Sigmoid colon (tissue), 7 donors: ENCODE measurements around the gene MAD2L1BP. TPM values are rescaled to one million over a fixed set of nuclear protein-coding genes. Genes with fewer than 3 reads are reported as not detected.
"Not testable (repeated sequence)": the region's sequence is repeated elsewhere in the genome, so short reads cannot be mapped to it uniquely, and the experiment has no call there.

Experiments
- DNase-seq: peaks from one replicate; pipeline ENCODE4 v3.0.0-alpha.2; 2019
- H3K27ac ChIP-seq, 4 donors: fragments of 200-600 bp; sonication (generic); one replicate each; pipeline ENCODE4 v1.5.1; 2016 to 2019; ENCODE audit warnings: mild to moderate bottlenecking in 1 of 4
- H3K27me3 ChIP-seq, 3 donors: fragments of 200-600 bp; sonication (generic); one replicate each; pipeline ENCODE4 v1.5.1; 2019; ENCODE audit warnings: mild to moderate bottlenecking in 1 of 3
- H3K36me3 ChIP-seq, 4 donors: fragments of 200-600 bp; sonication (generic); one replicate each; pipeline ENCODE4 v1.5.1; 2016 to 2019
- H3K4me1 ChIP-seq, 4 donors: fragments of 200-600 bp; sonication (generic); one replicate each; pipeline ENCODE4 v1.5.1; 2017 to 2019
- H3K4me3 ChIP-seq, 4 donors: fragments of 200-600 bp; sonication (generic); one replicate each; pipeline ENCODE4 v1.5.1; 2017 to 2019; ENCODE audit warnings: mild to moderate bottlenecking in 2 of 4, moderate library complexity in 1 of 4
- H3K9me3 ChIP-seq, 4 donors: fragments of 200-600 bp in 3 of 4; sonication (generic) in 3 of 4; one replicate each; pipeline versions ENCODE4 v1.5.1 to v1.6.1; 2013 to 2019
- EP300 ChIP-seq, 4 donors: sonication (generic); formaldehyde crosslinking; IDR thresholded peaks; one replicate each; pipeline ENCODE4 v1.6.1; 2017; ENCODE audit warnings: antibody characterized with exemption in 4 of 4
- POLR2A ChIP-seq, 2 donors: fragments of 450-650 bp; IDR thresholded peaks; one replicate each; pipeline ENCODE4 v1.6.1; 2016; ENCODE audit warnings: antibody characterized with exemption in 2 of 2, mild to moderate bottlenecking in 2 of 2, moderate library complexity in 2 of 2
- POLR2AphosphoS5 ChIP-seq, 4 donors: sonication (generic); formaldehyde crosslinking; IDR thresholded peaks; one replicate each; pipeline ENCODE4 v1.6.1; 2017; ENCODE audit warnings: antibody characterized with exemption in 4 of 4
- WGBS, 2 donors: extraction: QIAGEN DNeasy Blood & Tissue Kit; methylation state at CpG; one replicate each; pipeline ENCODE4 v1.1.7; 2013; 5-methylcytosine and 5-hydroxymethylcytosine counted together
- intact Hi-C: fragments of 100-400 bp; cut with DNase I; formaldehyde crosslinking; loops from one replicate; pipeline ENCODE4 v1.15.1; 2023
- polyA plus RNA-seq, 3 donors: library from polyadenylated mRNA; stranded (reverse); fragments of 200-250 nt; gene quantifications; one replicate each; pipeline ENCODE4 v1.2.3, GENCODE V29; 2013
- total RNA-seq, 4 donors: library from RNA; depleted of rRNA; stranded (reverse); fragments of >200 nt; gene quantifications; one replicate each; pipeline ENCODE4 v1.1.0, GENCODE V29; 2016
- TF ChIP-seq, protein P1 (sequence below), 4 experiments: fragments of 450-650 bp in 3 of 4; fragments of 200-600 bp in 1 of 4; IDR thresholded peaks; one replicate each; pipeline ENCODE4 v1.5.1; 2016 to 2019; ENCODE audit warnings: antibody characterized with exemption in 4 of 4, mild to moderate bottlenecking in 3 of 4, moderate library complexity in 2 of 4
- donor health status: healthy with polysubstance abuse.
- donor health status: Bipolar disorder and iron deficiency.
- donor health status: healthy.

Gene MAD2L1BP, protein sequence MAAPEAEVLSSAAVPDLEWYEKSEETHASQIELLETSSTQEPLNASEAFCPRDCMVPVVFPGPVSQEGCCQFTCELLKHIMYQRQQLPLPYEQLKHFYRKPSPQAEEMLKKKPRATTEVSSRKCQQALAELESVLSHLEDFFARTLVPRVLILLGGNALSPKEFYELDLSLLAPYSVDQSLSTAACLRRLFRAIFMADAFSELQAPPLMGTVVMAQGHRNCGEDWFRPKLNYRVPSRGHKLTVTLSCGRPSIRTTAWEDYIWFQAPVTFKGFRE
- 10 to 100 TPM; 13.0 to 32.3 (median 29.8) TPM for total RNA-seq
- polyA plus RNA-seq, result 10 to 100 TPM; 41.9 to 68.7 (median 49.2) TPM

DNA sequence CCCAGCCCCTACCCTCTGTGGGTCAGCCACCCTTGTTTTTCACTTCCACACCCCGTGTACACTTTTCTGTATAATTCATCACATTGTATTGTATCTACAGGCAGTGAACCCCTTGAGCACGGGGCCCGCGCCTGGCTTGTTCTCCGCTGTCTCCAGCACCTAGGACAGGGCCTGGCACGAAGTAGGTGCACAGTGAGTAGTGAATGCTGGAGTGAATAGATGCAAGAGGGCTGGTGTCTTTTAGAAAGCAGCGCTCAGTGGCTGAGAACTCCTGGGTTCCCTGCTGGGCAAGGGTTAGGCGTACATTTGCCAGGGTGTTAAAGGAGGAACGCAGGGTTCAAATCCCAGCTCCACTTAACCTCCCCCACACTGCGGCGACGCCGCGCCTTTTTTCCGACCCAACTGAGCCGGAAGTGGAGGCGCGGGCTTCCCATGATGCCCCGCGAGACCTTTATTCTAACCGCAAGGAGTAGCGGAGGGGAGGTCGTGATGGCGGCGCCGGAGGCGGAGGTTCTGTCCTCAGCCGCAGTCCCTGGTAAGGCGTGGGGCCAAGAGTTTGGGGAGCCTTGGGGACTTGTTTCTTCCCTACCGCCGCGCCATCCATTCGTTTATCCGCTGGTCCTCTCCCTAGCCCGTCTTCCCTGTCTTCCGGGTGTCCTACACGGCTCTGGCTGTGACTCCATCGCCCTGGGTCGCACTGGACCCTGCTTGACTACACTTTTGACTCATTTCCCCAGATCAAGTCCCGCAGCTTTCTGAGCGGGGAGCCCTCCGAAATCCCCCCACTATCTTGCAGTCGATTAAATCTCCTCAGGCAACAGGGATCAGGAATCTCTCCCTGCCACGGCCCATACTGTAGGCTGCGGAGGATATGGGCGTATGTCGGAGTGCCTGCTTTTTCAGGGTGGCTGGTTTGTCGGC, at the start of gene MAD2L1BP:
TSS of gene MAD2L1BP (plus strand) at position 454 of the 921 bp plus-strand sequence. CDS start at position 490, 36 bp downstream.
- intact Hi-C loops, result no loop called here
- TF ChIP-seq POLR2AphosphoS5 (IDR thresholded peaks at IDR 0.05) (peak; percentile 87 to 96 (median 92)), POLR2A (IDR thresholded peaks at IDR 0.05) (peak; percentile 81 to 84)
- TF ChIP-seq, protein P1, sequence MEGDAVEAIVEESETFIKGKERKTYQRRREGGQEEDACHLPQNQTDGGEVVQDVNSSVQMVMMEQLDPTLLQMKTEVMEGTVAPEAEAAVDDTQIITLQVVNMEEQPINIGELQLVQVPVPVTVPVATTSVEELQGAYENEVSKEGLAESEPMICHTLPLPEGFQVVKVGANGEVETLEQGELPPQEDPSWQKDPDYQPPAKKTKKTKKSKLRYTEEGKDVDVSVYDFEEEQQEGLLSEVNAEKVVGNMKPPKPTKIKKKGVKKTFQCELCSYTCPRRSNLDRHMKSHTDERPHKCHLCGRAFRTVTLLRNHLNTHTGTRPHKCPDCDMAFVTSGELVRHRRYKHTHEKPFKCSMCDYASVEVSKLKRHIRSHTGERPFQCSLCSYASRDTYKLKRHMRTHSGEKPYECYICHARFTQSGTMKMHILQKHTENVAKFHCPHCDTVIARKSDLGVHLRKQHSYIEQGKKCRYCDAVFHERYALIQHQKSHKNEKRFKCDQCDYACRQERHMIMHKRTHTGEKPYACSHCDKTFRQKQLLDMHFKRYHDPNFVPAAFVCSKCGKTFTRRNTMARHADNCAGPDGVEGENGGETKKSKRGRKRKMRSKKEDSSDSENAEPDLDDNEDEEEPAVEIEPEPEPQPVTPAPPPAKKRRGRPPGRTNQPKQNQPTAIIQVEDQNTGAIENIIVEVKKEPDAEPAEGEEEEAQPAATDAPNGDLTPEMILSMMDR (IDR thresholded peaks at IDR 0.05), result no peak
- peak within 1 kb of the TSS; percentile 81 to 88 (median 87) for H3K27ac ChIP-seq
- peak within 1 kb of the TSS; percentile 67 to 78 (median 72) for H3K4me3 ChIP-seq
- no peaks in the 10 kb centered on the region for H3K9me3 ChIP-seq
- H3K36me3 ChIP-seq, result peaks cover 7 to 30% (median 17%) of the 10 kb centered on the region in 4 donors
- DNase-seq, result peak; percentile 90
- H3K27me3 ChIP-seq, result no peaks in the 10 kb centered on the region
- peaks cover 0 to 40% (median 40%) of the 10 kb centered on the region in 4 donors for H3K4me1 ChIP-seq
- 5% methylated on average over 48 of the region's 48 CpGs for WGBS, 2 donors

DNA sequence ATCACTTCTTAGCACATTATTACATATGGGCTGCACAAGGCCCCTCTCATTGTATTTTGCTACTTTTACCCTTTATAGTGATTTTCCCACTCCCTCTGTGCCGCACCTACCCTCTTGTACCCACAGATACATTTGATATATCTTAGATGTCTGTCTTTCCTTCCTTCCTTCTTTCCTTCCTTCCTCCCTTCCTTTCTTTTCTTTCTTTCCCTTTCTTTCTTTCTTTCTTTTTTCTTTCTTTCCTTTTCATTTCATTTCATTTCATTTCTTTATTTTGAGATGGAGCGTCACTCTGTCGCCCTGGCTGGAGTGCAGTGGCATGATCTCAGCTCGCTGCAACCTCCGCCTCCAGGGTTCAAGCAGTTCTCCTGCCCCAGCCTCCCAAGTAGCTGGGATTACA, 47.4 kb upstream of the MAD2L1BP start:
- Histone ChIP-seq H3K4me3 (no peak overlapping the region), H3K27ac (no peak overlapping the region), H3K4me1 (no peaks in the 10 kb centered on the region), H3K27me3 (no peaks in the 10 kb centered on the region), H3K36me3 (peaks cover 0 to 68% (median 19%) of the 10 kb centered on the region in 4 donors), H3K9me3 (no peaks in the 10 kb centered on the region)
- DNase-seq, result no peak
- 98% methylated on average over 5 of the region's 5 CpGs for WGBS, 2 donors
- intact Hi-C loops, result no loop called here
- TF ChIP-seq, protein P1 (IDR thresholded peaks at IDR 0.05), result no peak
- TF ChIP-seq EP300 (IDR thresholded peaks at IDR 0.05) (no peak), POLR2A (IDR thresholded peaks at IDR 0.05) (no peak)

DNA sequence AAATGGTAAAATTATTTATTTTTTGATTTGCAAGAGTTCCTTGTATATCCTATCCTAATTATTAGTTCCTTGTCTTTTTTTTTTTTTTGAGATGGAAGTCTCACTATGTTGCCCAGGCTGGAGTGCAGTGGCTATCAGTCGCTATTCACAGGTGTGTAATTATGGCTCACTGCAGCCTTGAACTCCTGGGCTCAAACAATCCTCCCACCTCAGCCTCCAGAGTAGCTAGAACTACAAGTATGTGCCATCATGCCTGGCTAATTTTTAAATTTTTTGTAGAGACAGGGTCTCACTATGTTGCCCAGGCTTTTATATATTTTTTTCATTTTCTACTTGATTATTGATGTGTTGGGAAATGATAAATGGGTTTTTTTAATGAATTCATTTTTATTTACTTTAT, 46.1 kb upstream of the MAD2L1BP start:
- H3K27me3 ChIP-seq, H3K27ac ChIP-seq, H3K9me3 ChIP-seq, DNase-seq, H3K4me3 ChIP-seq, H3K4me1 ChIP-seq, intact Hi-C loops: not testable (repeated sequence)
- peaks cover 0 to 55% (median 13%) of the 10 kb centered on the region in 4 donors for H3K36me3 ChIP-seq
- whole genome bisulfite sequencing, 2 donors, result 96 to 100% methylated on average over 1 of the region's 1 CpG

DNA sequence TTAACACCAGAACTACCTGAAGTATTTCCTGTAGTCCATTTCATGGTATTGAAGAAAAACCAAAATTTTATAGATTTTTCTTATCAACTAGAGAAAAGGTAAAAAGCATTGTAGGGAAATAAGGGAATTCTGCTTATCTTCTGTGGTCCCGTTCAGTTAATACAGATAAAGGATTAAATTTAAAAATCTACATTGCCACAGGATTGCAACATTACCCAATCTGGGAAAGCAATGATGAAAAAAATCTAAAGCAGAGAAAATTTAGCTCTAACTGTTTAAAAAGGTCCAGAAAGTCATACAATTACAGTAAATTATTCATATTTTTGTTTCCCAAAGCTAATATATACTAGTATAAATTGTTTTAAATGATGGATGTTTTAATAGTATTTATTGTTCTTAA, 41.7 kb upstream of the MAD2L1BP start:
- peaks cover 0 to 24% (median 0%) of the 10 kb centered on the region in 4 donors for H3K36me3 ChIP-seq
- no peaks in the 10 kb centered on the region for H3K4me1 ChIP-seq
- no peaks in the 10 kb centered on the region for H3K27me3 ChIP-seq
- TF ChIP-seq, protein P1 (IDR thresholded peaks at IDR 0.05), result no peak
- TF ChIP-seq POLR2A (IDR thresholded peaks at IDR 0.05), result no peak
- no peak for TF ChIP-seq EP300 (IDR thresholded peaks at IDR 0.05)
- no peak for TF ChIP-seq POLR2AphosphoS5 (IDR thresholded peaks at IDR 0.05)
- intact Hi-C loops, result no loop called here
- no peaks in the 10 kb centered on the region for H3K9me3 ChIP-seq
- H3K4me3 ChIP-seq, result no peak overlapping the region
- WGBS, 2 donors, result 91 to 93% methylated on average over 1 of the region's 1 CpG
- DNase-seq, result no peak
- no peak overlapping the region for H3K27ac ChIP-seq

DNA sequence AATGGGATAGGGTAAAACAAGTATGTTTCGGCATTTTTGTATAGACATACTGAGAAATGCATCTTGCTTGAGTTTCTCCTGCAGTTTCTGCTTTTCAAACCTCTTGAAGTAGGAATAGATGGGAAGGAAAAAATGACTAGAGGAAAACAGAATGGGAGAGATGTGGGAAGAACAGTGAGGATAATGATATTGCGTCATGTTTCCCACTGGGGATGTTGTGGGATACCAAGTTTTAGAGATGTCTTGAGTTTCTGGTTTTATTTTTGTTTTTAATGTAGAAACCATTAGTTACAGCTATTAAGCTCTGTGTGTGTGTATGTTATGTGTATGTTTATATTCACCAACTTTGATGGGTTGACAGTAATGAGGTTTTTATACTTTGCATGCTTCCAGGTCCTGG, 35.0 kb upstream of the MAD2L1BP start:
- Histone ChIP-seq H3K4me1 (no peaks in the 10 kb centered on the region), H3K27ac (no peak overlapping the region), H3K4me3 (no peak overlapping the region), H3K27me3 (no peaks in the 10 kb centered on the region), H3K36me3 (peaks cover 0 to 64% (median 4%) of the 10 kb centered on the region in 4 donors), H3K9me3 (no peaks in the 10 kb centered on the region)
- TF ChIP-seq, protein P1 (IDR thresholded peaks at IDR 0.05), result no peak
- TF ChIP-seq POLR2AphosphoS5 (IDR thresholded peaks at IDR 0.05) (no peak), POLR2A (IDR thresholded peaks at IDR 0.05) (no peak), EP300 (IDR thresholded peaks at IDR 0.05) (no peak)
- intact Hi-C loops, result no loop called here
- no peak for DNase-seq
- 94 to 98% methylated on average over 2 of the region's 2 CpGs for WGBS, 2 donors
